Ovary (tissue), 9 donors: ENCODE results near the gene RASGEF1B. TPM values are rescaled to one million over a fixed set of nuclear protein-coding genes. Genes with fewer than 3 reads are reported as not detected.

ENCODE experiments used
- DNase-seq, 5 donors: peaks; one replicate each; pipeline ENCODE4 v3.0.0-alpha.2; 2019 to 2020
- H3K27ac ChIP-seq, 2 donors: fragments of 200-600 bp; one replicate each; pipeline versions ENCODE4 v1.5.1 to v1.8.0; 2019 to 2022
- H3K27me3 ChIP-seq: fragments of 200-600 bp; one replicate; pipeline ENCODE4 v1.8.0; 2022
- H3K36me3 ChIP-seq: fragments of 200-600 bp; sonication (generic); one replicate; pipeline ENCODE4 v1.5.1; 2019
- H3K4me1 ChIP-seq: one replicate; pipeline ENCODE4 v1.8.1; 2013; ENCODE audit warnings: mild to moderate bottlenecking, moderate library complexity; ENCODE audit not compliant: insufficient read depth
- H3K4me3 ChIP-seq: fragments of 200-600 bp; sonication (generic); one replicate; pipeline ENCODE4 v1.5.1; 2017
- H3K9me3 ChIP-seq, 2 donors: fragments of 200-600 bp in 1 of 2; sonication (generic) in 1 of 2; one replicate each; pipeline versions ENCODE4 v1.5.1 to v1.8.1; 2013 to 2019; ENCODE audit warnings: mild to moderate bottlenecking in 1 of 2, moderate library complexity in 1 of 2
- EP300 ChIP-seq: sonication (generic); formaldehyde crosslinking; IDR thresholded peaks from one replicate; pipeline ENCODE4 v1.6.1; 2017; ENCODE audit warnings: antibody characterized with exemption
- POLR2A ChIP-seq: fragments of 450-650 bp; IDR thresholded peaks from one replicate; pipeline ENCODE4 v1.6.1; 2017; ENCODE audit warnings: antibody characterized with exemption, mild to moderate bottlenecking, moderate library complexity
- WGBS, 3 donors: extraction: QIAGEN DNeasy Blood & Tissue Kit in 1 of 3; methylation state at CpG; one replicate each; pipeline versions ENCODE4 v1.1.5 to v1.1.7; 2013 to 2017; 5-methylcytosine and 5-hydroxymethylcytosine counted together
- intact Hi-C, 4 donors: fragments of 100-400 bp; cut with DNase I; formaldehyde crosslinking; loops; one replicate each; pipeline versions ENCODE4 v1.11.0 to v1.15.1; 2022 to 2023
- polyA plus RNA-seq, 2 donors: library from polyadenylated mRNA; stranded (reverse); fragments of 200-250 nt in 1 of 2; fragments of 350-450 nt in 1 of 2; fragmentation: Illumina TruSeq in 1 of 2; extraction: RNeasy Lipid Tissue Mini Kit (QIAGEN cat#74804) in 1 of 2; gene quantifications; one replicate each; pipeline ENCODE4 v1.2.3, GENCODE V29; 2013 to 2014
- total RNA-seq, 7 donors: library from RNA; depleted of rRNA in 2 of 7; stranded (reverse); fragments of >200 nt in 2 of 7; fragmentation: NEBNext Ultra II Directional in 3 of 7; extraction: Animal tissue kit (Norgen Biotek cat#: 25700) in 3 of 7; gene quantifications; one replicate each; pipeline versions ENCODE4 v1.1.0 to v1.2.4, GENCODE V29; 2016 to 2023
- TF ChIP-seq, protein P1 (sequence below), 3 donors: fragments of 450-650 bp in 2 of 3; fragments of 200-600 bp in 1 of 3; IDR thresholded peaks; one replicate each; pipeline versions ENCODE4 v1.5.1 to v1.8.0; 2016 to 2022; ENCODE audit warnings: antibody characterized with exemption in 3 of 3, mild to moderate bottlenecking in 1 of 3
- donor health status: DM: no; HTN: no; CAD: no; lungs with moderate emphysema.
- donor health status: DM: no; HTN: no; CAD: no.
- donor health status: Bipolar disorder and iron deficiency.
- donor health status: DM: yes; HTN: yes; CAD: no.
- donor health status: DM: no; HTN: no; CAD: no.
- donor health status: DM: yes; HTN: yes; CAD: no.

RASGEF1B gene
- total and polyA plus RNA-seq, 9 donors, result 1.1 to 14.4 (median 4.3) TPM

- TF ChIP-seq, protein P1, sequence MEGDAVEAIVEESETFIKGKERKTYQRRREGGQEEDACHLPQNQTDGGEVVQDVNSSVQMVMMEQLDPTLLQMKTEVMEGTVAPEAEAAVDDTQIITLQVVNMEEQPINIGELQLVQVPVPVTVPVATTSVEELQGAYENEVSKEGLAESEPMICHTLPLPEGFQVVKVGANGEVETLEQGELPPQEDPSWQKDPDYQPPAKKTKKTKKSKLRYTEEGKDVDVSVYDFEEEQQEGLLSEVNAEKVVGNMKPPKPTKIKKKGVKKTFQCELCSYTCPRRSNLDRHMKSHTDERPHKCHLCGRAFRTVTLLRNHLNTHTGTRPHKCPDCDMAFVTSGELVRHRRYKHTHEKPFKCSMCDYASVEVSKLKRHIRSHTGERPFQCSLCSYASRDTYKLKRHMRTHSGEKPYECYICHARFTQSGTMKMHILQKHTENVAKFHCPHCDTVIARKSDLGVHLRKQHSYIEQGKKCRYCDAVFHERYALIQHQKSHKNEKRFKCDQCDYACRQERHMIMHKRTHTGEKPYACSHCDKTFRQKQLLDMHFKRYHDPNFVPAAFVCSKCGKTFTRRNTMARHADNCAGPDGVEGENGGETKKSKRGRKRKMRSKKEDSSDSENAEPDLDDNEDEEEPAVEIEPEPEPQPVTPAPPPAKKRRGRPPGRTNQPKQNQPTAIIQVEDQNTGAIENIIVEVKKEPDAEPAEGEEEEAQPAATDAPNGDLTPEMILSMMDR (IDR thresholded peaks at IDR 0.05), result no peak
- no peak for TF ChIP-seq POLR2A
- TF ChIP-seq EP300, result no peak
- no peaks in the 10 kb centered on the region for H3K27me3 ChIP-seq
- WGBS, 3 donors, result 88 to 95% (median 95%) methylated on average over 2 of the region's 2 CpGs
- no peaks in the 10 kb centered on the region for H3K9me3 ChIP-seq
- H3K4me1 ChIP-seq, result peaks cover 2% of the 10 kb centered on the region
- intact Hi-C loops, result no loop called here
- no peaks in the 10 kb centered on the region for H3K36me3 ChIP-seq
- no peak overlapping the region for H3K27ac ChIP-seq
- no peak for DNase-seq
- H3K4me3 ChIP-seq, result no peak overlapping the region
Measured at GRCh38 chr4:81490403-81491160, 18.9 kb upstream of the RASGEF1B start.

DNA sequence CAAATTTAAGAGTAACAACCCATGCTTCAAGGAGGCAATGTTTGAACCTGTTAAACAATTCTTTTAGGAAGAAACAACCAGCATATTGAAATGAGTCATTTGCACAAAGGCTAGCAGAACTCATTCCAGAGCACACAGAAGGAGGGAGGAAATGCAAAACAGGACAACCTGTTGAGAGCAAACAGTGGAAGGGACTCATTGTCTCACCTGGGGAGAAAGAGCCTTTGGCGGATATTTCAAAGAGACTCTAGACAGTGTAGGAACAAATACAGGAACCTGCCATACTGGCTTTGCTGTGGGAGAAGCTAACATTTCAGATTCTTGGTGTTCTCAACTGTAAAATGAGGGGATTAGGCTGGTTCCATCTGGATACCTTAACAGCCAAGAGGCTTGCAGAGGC is 14.8 kb upstream of the RASGEF1B start:
- intact Hi-C loops, result no loop called here
- Histone ChIP-seq H3K4me3 (no peak overlapping the region), H3K4me1 (peaks cover 2% of the 10 kb centered on the region), H3K9me3 (no peaks in the 10 kb centered on the region), H3K36me3 (no peaks in the 10 kb centered on the region), H3K27me3 (no peaks in the 10 kb centered on the region), H3K27ac (no peak overlapping the region)
- DNase-seq, result no peak
- WGBS, 3 donors, result 89 to 100% (median 92%) methylated on average over 1 of the region's 1 CpG
- TF ChIP-seq EP300, result no peak
- TF ChIP-seq, protein P1 (IDR thresholded peaks at IDR 0.05), result no peak
- TF ChIP-seq POLR2A, result no peak

DNA sequence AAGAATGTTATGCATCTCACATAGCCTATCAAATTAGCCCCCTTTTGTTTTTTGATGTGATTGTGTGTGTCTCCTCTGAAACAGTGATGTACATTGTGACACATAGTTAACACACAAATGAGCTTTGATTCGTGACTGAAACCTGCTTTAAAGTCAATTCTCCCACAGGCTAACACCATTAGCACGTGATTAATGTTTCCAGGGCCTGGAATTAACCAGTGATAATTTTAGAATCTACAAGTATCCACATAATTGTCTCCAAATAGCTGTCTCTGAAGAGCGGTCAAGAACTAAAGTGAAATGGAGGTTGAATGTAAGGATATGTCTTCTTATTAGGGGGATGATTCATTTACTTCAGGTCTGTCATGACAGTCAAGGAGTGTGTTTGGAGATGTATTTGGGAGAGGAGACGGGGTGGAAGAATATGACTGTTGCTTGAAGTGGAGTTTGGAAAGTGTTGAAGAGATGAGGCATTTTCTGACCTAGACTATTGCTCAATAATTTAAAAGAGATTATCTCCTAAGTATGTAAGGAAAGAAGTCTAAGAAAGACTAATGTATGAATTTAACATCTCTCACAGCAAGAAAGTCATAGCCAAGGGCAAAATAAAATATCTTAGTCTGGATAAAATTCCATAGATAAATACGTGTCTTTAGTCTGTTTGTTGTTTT is 13.7 kb upstream of the RASGEF1B start:
- H3K4me3 ChIP-seq, result no peak overlapping the region
- DNase-seq, result no peak
- intact Hi-C loops, result no loop called here
- no peaks in the 10 kb centered on the region for H3K36me3 ChIP-seq
- H3K9me3 ChIP-seq, result no peaks in the 10 kb centered on the region
- H3K4me1 ChIP-seq, result peaks cover 2% of the 10 kb centered on the region
- no peak overlapping the region for H3K27ac ChIP-seq
- H3K27me3 ChIP-seq, result no peaks in the 10 kb centered on the region
- WGBS, 3 donors, result 28 to 53% (median 41%) methylated on average over 5 of the region's 5 CpGs
- no peak for TF ChIP-seq POLR2A
- TF ChIP-seq EP300, result no peak
- TF ChIP-seq, protein P1 (IDR thresholded peaks at IDR 0.05), result no peak

- Histone ChIP-seq H3K27ac (no peak overlapping the region), H3K27me3 (no peaks in the 10 kb centered on the region), H3K36me3 (no peaks in the 10 kb centered on the region), H3K4me1 (peaks cover 2% of the 10 kb centered on the region), H3K4me3 (no peak overlapping the region), H3K9me3 (no peaks in the 10 kb centered on the region)
- TF ChIP-seq EP300 (no peak), POLR2A (no peak)
- TF ChIP-seq, protein P1 (IDR thresholded peaks at IDR 0.05), result no peak
- DNase-seq, result no peak
- WGBS, 3 donors, result 88 to 93% (median 93%) methylated on average over 3 of the region's 3 CpGs
- intact Hi-C loops, result no loop called here
Measured at GRCh38 chr4:81482326-81482725, 10.6 kb upstream of the RASGEF1B start.
